ENCODE measurements around the gene LEUTX. TPM values are rescaled to one million over a fixed set of nuclear protein-coding genes. Genes with fewer than 3 reads are reported as not detected.
A peak's percentile ranks its signal among the peaks of the same experiment; 100 is the strongest.

LEUTX gene
- total and polyA plus RNA-seq, 3 donors from 2014 or later, result not detected

DNA sequence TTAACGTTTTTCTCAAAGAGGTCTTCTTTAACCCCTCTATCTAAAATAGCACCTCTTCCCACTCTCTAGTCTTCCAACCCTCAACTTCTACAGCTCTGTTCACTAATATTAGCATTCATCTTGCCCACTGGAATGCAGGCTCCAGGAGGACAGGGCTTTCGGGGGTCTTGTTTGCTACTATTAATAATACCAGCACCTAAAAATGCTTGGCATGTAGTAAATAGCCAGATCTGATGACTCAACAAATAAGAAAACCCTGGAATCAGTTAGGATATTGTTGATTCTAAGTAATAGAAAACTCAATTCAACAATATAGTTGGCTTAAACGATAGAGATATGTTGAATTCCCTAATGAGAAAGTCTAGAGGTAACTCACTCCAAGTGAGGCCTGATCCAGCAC, 41.1 kb downstream of the LEUTX start:
- Histone ChIP-seq H3K4me3 (no peak overlapping the region), H3K4me1 (no peaks in the 10 kb centered on the region), H3K27me3 (no peaks in the 10 kb centered on the region), H3K36me3 (ENCODE audit: low read depth, missing control alignments) (no peaks in the 10 kb centered on the region), H3K27ac (no peak overlapping the region), H3K9me3 (no peaks in the 10 kb centered on the region)
- intact Hi-C loops (cut with DNase I; ENCODE audit: low total_unique reads), result no loop called here
- TF ChIP-seq, protein P1, sequence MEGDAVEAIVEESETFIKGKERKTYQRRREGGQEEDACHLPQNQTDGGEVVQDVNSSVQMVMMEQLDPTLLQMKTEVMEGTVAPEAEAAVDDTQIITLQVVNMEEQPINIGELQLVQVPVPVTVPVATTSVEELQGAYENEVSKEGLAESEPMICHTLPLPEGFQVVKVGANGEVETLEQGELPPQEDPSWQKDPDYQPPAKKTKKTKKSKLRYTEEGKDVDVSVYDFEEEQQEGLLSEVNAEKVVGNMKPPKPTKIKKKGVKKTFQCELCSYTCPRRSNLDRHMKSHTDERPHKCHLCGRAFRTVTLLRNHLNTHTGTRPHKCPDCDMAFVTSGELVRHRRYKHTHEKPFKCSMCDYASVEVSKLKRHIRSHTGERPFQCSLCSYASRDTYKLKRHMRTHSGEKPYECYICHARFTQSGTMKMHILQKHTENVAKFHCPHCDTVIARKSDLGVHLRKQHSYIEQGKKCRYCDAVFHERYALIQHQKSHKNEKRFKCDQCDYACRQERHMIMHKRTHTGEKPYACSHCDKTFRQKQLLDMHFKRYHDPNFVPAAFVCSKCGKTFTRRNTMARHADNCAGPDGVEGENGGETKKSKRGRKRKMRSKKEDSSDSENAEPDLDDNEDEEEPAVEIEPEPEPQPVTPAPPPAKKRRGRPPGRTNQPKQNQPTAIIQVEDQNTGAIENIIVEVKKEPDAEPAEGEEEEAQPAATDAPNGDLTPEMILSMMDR (IDR thresholded peaks at IDR 0.05), result no peak
- TF ChIP-seq POLR2A (IDR thresholded peaks at IDR 0.05), result no peak
- WGBS, 2 donors, result 86 to 94% methylated on average over 3 of the region's 3 CpGs
- DNase-seq, result no peak

DNA sequence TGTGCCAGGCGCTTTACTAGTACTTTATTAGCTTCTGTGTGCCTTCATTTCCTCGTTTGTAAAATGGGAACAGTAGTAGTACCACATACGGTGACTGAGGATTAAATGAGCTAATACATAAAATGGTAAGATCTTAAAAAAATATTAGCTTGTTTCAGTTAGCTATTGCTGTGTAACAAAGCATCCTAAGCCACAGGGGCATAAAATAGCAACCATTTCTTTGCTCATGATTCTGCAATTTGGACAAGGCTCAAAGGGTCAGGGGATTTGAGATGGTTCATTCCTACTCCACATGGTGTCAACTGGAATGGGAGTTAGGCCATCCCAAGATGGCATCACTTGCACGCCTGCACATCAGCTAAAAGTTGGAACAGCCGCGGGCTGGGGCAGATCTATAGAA, 42.0 kb downstream of the LEUTX start:
- 91 to 97% methylated on average over 6 of the region's 6 CpGs for WGBS, 2 donors
- no peak overlapping the region for H3K4me3 ChIP-seq
- H3K36me3 ChIP-seq (ENCODE audit: low read depth, missing control alignments), result no peaks in the 10 kb centered on the region
- no peak for DNase-seq
- H3K27me3 ChIP-seq, result no peaks in the 10 kb centered on the region
- H3K27ac ChIP-seq, result no peak overlapping the region
- intact Hi-C loops (cut with DNase I; ENCODE audit: low total_unique reads), result no loop called here
- H3K4me1 ChIP-seq, result no peaks in the 10 kb centered on the region
- no peaks in the 10 kb centered on the region for H3K9me3 ChIP-seq
- TF ChIP-seq, protein P1 (IDR thresholded peaks at IDR 0.05), result no peak
- TF ChIP-seq POLR2A (IDR thresholded peaks at IDR 0.05), result no peak

DNA sequence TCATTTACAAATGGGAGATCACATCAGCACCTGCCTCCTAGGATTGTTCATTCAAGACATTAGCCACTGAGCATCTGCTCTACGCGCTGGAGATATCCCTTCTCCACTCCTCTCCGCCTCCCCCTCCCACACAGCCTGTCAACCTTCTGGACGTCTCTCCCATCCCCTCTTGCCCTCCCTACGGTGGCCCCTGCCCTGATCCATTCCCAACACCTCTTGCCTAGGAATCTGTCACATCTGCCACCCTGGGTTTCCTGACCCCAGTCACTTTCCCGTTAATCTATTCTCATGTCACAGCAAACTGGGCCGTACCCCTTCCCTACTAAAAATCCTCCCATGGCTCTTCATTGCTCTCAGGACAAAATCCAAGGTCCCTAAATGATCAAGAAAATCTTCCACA, 45.0 kb downstream of the LEUTX start:
- Histone ChIP-seq H3K27me3 (no peaks in the 10 kb centered on the region), H3K36me3 (ENCODE audit: low read depth, missing control alignments) (no peaks in the 10 kb centered on the region), H3K9me3 (no peaks in the 10 kb centered on the region), H3K4me1 (no peaks in the 10 kb centered on the region), H3K4me3 (peak overlapping the region; percentile 65 to 69), H3K27ac (peak overlapping the region in 1 of 2 donors; percentile 66)
- no peak for DNase-seq
- intact Hi-C loops (cut with DNase I; ENCODE audit: low total_unique reads), result no loop called here
- 11 to 15% methylated on average over 7 of the region's 7 CpGs for WGBS, 2 donors
- TF ChIP-seq, protein P1 (IDR thresholded peaks at IDR 0.05), result no peak
- no peak for TF ChIP-seq POLR2A (IDR thresholded peaks at IDR 0.05)

DNA sequence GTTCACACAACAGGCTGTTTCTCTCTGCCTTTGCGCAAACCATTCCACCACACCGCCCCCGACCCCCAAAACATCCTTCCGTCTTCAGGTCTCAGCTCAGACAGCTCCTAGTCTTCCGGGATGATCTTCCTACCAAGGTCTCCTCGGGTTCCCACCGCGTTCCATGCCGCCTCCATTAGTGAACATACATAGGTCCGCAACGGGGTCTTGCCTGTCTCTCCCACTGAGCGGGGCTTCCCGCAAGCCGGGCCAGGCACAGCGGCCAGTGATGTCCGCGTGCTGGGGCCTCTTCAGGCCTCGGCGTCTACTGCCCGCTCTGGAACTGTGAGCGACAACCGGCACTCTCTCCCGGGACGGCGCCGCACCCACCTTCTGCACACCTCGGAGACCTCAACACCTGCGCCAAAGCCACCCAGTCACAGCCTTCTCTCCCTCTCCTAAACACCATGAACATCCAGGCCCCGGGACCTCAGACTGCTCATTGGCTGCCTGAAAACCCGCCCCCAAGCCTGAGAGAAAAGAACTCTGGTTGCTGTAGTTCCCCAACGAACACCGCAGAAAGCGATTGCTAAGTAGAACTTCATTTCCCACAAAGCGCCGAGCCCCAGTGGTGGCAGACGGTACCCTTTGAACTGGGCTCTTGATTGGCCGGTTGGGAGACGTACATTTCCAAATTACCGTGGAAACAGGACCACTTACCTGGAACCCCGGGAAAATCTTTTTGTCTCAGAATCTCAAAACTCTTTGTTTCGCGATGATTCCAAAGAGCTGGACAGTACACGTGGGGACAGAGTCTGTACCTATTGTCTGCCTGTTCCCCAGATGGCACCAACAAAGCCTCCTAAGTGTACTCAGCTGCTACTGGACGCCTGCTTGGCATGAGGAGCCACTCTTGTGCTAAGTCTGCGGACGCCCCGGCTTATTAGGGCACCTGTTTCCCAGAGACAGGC, 45.8 kb downstream of the LEUTX start:
- Histone ChIP-seq H3K27ac (peak overlapping the region in 1 of 2 donors; percentile 66), H3K9me3 (no peaks in the 10 kb centered on the region), H3K4me3 (peak overlapping the region; percentile 65 to 69), H3K27me3 (no peaks in the 10 kb centered on the region), H3K4me1 (no peaks in the 10 kb centered on the region), H3K36me3 (ENCODE audit: low read depth, missing control alignments) (no peaks in the 10 kb centered on the region)
- 11 to 18% methylated on average over 38 to 47 of the region's 47 CpGs for WGBS, 2 donors
- no peak for TF ChIP-seq POLR2A (IDR thresholded peaks at IDR 0.05)
- TF ChIP-seq, protein P1 (IDR thresholded peaks at IDR 0.05), result peak in 1 of 3 experiments; percentile 10
- DNase-seq, result peak; percentile 93
- intact Hi-C loops (cut with DNase I; ENCODE audit: low total_unique reads), result no loop called here

Measured in testis (tissue), 3 donors.